GM19467 (cell line): ENCODE measurements around the gene THBS2.

Experiments used
- ATAC-seq: cut with Tn5 transposase; IDR thresholded peaks from one replicate; pipeline ENCODE4 v1.9.1; 2021; ENCODE audit warnings: mild to moderate bottlenecking, moderate library complexity; ENCODE audit not compliant: unreplicated experiment

Gene THBS2

DNA sequence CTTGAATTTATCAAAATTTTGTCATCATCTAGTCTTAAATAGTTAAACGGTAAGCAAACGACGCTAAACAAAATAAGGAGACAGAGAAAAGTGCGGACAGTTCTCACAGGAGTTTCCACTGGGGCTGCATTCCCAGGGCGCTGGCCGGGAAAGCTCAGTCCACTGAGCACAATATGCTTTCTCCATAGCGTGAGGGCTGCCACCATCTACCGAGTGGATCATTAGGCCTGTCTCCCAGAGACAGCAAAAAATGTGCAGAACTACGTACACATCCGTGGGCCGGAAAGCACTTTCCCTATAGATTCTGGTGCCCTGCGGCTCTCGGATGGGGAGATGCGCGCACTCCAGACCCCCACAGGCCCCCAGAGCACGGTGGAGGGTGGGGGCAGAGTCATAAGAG, 84.9 kb downstream of the THBS2 start:
- ATAC-seq: no peak

DNA sequence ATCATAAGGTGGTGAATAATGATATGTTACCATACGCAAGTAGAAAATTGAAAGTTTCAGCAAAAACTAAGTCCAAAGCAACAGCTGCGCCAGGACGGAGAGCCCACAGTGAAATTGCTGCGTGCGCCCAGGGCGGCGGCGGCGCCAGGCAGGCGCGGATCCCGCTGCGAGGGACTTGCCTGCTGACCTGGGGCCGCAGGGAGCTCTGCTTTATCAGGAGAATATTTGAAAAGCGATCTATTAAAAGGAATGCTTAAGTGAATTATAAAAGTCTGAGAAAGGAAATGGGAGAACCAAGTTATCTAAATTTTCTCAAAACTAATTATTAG, 85.4 kb downstream of the THBS2 start:
- no peak for ATAC-seq

DNA sequence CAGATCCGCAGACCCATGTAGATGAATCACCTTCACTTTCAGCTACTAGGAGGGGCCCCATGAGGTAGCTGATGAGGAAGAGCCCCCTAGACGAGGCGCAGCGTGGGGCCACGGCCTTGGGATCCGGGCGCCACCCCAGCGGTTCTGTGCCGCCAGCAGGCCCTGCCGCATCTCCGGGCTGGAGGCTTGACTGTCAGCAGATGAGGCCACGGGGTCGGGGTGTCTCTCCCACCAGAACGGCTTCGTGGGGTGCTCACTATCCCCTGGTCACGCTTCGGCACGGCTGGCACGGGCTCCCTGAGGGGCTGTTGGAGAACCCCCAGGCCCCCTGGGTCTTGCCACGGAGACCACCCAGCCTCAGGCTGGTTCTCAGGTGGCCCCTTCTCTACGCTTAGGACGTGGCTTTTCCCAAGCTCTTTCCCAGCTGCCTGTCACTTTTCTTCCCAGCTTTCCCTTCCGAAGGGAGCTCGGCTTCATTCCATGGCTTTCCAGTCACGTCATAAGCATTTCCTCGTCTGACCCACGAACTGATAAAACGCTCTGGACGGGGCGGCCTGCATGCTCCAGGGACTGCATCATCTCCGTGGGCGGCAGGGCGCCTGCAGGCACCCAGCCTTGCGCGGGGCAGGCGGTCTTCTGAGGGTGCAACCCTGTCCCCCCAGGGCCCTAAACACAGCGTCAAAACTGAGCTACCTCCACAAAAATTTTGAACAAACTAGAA, 85.9 kb downstream of the THBS2 start:
- no peak for ATAC-seq

DNA sequence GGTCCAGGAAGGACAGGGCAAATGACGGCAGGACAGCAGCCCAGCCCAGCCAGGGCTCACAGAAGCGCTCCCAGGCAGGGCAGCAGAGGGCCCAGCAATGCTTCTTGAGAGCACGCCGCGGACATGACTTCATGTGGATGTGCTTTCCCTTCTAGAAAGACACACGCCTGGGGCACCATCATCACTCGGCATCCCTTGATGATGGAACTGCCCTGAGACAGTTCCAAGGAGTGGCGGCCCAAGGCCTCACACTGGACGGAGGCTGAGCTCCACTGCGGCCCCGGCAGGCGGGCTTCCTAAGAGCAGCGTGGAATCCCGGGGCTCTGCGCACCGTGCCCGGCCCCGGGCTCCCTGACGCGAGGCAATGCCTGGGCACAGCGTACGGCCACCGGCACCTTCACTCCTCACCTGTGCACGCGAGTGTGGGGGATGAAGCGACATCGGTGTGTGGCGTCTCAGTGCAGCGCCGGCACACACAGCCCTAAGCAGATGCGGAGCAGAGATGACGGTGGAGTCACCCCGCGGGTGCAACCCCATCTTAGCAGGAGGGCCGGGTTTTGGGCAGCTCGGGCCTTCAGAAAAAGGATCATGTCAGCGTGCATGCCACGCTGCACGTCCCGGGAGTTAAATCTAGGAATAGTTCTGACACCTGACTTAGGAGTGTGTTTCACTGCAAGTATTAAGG, 86.6 kb downstream of the THBS2 start:
- ATAC-seq: no peak
